ENCODE measurements around the gene APLP2. TPM values are rescaled to one million over a fixed set of nuclear protein-coding genes. Genes with fewer than 3 reads are reported as not detected.

Gene APLP2
- total RNA-seq, 1 experiment from 2014 or later: 350 TPM

DNA sequence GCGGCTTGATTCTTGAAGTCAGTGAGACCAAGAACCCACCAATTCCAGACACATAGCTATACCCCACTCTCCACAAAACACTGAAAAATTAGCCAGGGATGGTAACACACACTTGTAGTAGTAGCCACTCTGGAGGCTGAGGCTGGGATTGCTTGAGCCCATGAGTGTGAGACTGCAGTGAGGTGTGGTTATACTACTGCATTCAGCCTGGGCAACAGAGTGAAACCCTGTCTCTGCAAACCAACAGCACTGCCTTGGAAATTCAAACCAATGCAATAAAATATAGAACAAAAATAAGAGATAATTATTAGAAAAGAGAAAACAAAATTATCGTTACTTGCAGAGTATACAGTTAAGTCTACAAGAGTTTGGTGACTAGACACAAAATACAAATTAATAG, 46.9 kb upstream of the APLP2 start:
- Histone ChIP-seq H3K4me1 (replicated peaks; ENCODE audit: insufficient read depth) (peaks cover 33% of the 10 kb centered on the region), H2AFZ (no peak overlapping the region), H3K4me2 (peak overlapping the region; percentile 73), H3K4me3 (no peak overlapping the region), H3K9me2 (ENCODE audit: insufficient read depth) (no peaks in the 10 kb centered on the region), H3K27ac (peak overlapping the region; percentile 76), H3K27me3 (ENCODE audit: insufficient read depth, low read depth) (no peaks in the 10 kb centered on the region), H3K79me2 (ENCODE audit: low read depth) (no peaks in the 10 kb centered on the region), H3K36me3 (ENCODE audit: low read depth) (no peaks in the 10 kb centered on the region), H4K20me1 (ENCODE audit: insufficient read depth) (no peaks in the 10 kb centered on the region), H3F3A (ENCODE audit: insufficient read depth, low read depth) (peaks cover 20% of the 10 kb centered on the region; the same call in 1 of the 2 replicates), H3K9me3 (ENCODE audit: insufficient read depth, low read depth) (no peaks in the 10 kb centered on the region)
- DNase-seq: no peak
- ChIA-PET POLR2A (ENCODE audit: unreplicated experiment) (no interaction called here), CTCF (no interaction called here)
- no peak for TF ChIP-seq EZH2 (IDR thresholded peaks at IDR 0.05; ENCODE audit: low read depth)
- no peak for TF ChIP-seq CTCF (conservative IDR thresholded peaks at IDR 0.05)
- intact Hi-C loops (cut with micrococcal nuclease; ENCODE audit: unreplicated experiment): loop anchor here (1.0 kb wide), 1 partner anchor 47 kb away; the partner anchor contains the start of gene APLP2
- BruUV-seq (replicated peaks): no TSS peak

DNA sequence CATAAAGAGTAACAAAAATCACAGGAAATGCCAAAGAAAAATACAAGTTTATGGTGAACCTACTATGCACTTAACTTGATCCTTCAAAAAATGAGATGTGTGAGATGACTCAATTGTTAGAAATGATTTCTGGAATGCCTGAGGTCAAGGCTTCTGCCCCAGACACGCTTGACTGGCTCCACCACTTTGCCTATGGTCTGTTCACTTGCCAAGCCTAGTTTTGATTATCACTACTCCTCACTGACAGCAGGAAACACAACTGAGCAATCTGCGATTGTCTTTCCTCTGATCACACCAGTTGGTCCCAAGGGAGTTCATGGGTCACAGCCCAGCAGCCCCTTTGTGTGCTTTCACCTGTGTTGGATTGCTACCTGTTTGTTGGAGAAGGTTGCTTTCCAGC, 46.5 kb upstream of the APLP2 start:
- peak overlapping the region; percentile 25; the same call in 1 of the 2 replicates for H3K4me3 ChIP-seq

GRCh38 chr11:130024361-130024760, 45.3 kb upstream of the APLP2 start:
- Histone ChIP-seq H4K20me1 (ENCODE audit: insufficient read depth) (no peaks in the 10 kb centered on the region), H3K79me2 (ENCODE audit: low read depth) (no peaks in the 10 kb centered on the region), H3K9me2 (ENCODE audit: insufficient read depth) (no peaks in the 10 kb centered on the region), H3K27me3 (ENCODE audit: insufficient read depth, low read depth) (no peaks in the 10 kb centered on the region), H3K4me1 (replicated peaks; ENCODE audit: insufficient read depth) (peaks cover 39% of the 10 kb centered on the region), H3F3A (ENCODE audit: insufficient read depth, low read depth) (peaks cover 22% of the 10 kb centered on the region; the same call in 1 of the 2 replicates), H3K27ac (no peak overlapping the region; the same call in 1 of the 2 replicates), H3K4me2 (no peak overlapping the region), H3K4me3 (no peak overlapping the region), H2AFZ (no peak overlapping the region), H3K36me3 (ENCODE audit: low read depth) (no peaks in the 10 kb centered on the region), H3K9me3 (ENCODE audit: insufficient read depth, low read depth) (no peaks in the 10 kb centered on the region)
- intact Hi-C loops (cut with micrococcal nuclease; ENCODE audit: unreplicated experiment): no loop called here
- POLR2A ChIA-PET (ENCODE audit: unreplicated experiment): no interaction called here
- TF ChIP-seq EZH2 (IDR thresholded peaks at IDR 0.05; ENCODE audit: low read depth) (no peak), CTCF (conservative IDR thresholded peaks at IDR 0.05) (no peak)
- no peak for DNase-seq
- CTCF ChIA-PET: interaction anchor here (0.6 kb wide), 1 partner anchor 163 kb away, joined by 9 read pairs; no protein-coding TSS in a partner anchor
- no TSS peak for BruUV-seq (replicated peaks)

More for the DNA sequence above, 46.5 kb upstream of the APLP2 start:
- Histone ChIP-seq H3F3A (ENCODE audit: insufficient read depth, low read depth) (peaks cover 20% of the 10 kb centered on the region; the same call in 1 of the 2 replicates), H3K36me3 (ENCODE audit: low read depth) (no peaks in the 10 kb centered on the region), H2AFZ (no peak overlapping the region), H3K4me2 (peak overlapping the region; percentile 73), H3K9me3 (ENCODE audit: insufficient read depth, low read depth) (no peaks in the 10 kb centered on the region), H3K27ac (peak overlapping the region; percentile 76), H3K9me2 (ENCODE audit: insufficient read depth) (no peaks in the 10 kb centered on the region), H3K4me1 (replicated peaks; ENCODE audit: insufficient read depth) (peaks cover 33% of the 10 kb centered on the region), H4K20me1 (ENCODE audit: insufficient read depth) (no peaks in the 10 kb centered on the region), H3K27me3 (ENCODE audit: insufficient read depth, low read depth) (no peaks in the 10 kb centered on the region), H3K79me2 (ENCODE audit: low read depth) (no peaks in the 10 kb centered on the region)
- intact Hi-C loops (cut with micrococcal nuclease; ENCODE audit: unreplicated experiment): loop anchor here (1.0 kb wide), 1 partner anchor 46 kb away; the partner anchor contains the start of gene APLP2
- DNase-seq: peak; percentile 71 to 86
- CTCF ChIA-PET: no interaction called here
- POLR2A ChIA-PET (ENCODE audit: unreplicated experiment): interaction anchor here (0.6 to 1.0 kb wide), 2 partner anchors 21 to 567 kb away, joined by 3 to 50 read pairs; partner anchors contain the start of gene PRDM10
- BruUV-seq (replicated peaks): no TSS peak
- no peak for TF ChIP-seq CTCF (conservative IDR thresholded peaks at IDR 0.05)
- TF ChIP-seq EZH2 (IDR thresholded peaks at IDR 0.05; ENCODE audit: low read depth): no peak

Data from PC-9 (cell line).